MM.1S (cell line): ENCODE measurements around the gene ADPRS.

Experiments
- EZH2 ChIP-seq: fragments of 300-600 bp; sonication (generic); optimal IDR thresholded peaks from 2 replicates; pipeline ENCODE3; 2017; ENCODE audit warnings: low read depth, mild to moderate bottlenecking, antibody characterized with exemption, low read length, mixed read lengths
- EZH2phosphoT487 ChIP-seq: fragments of 300-600 bp; sonication (generic); IDR thresholded peaks from 2 replicates; pipeline ENCODE4 v1.6.1; 2018; ENCODE audit warnings: antibody characterized with exemption, low read length
- TF ChIP-seq, protein P1 (sequence below): fragments of 300-600 bp; sonication (generic); IDR thresholded peaks from 2 replicates; pipeline ENCODE4 v1.5.1; 2016; ENCODE audit warnings: antibody characterized with exemption, low read length, mixed read lengths

DNA sequence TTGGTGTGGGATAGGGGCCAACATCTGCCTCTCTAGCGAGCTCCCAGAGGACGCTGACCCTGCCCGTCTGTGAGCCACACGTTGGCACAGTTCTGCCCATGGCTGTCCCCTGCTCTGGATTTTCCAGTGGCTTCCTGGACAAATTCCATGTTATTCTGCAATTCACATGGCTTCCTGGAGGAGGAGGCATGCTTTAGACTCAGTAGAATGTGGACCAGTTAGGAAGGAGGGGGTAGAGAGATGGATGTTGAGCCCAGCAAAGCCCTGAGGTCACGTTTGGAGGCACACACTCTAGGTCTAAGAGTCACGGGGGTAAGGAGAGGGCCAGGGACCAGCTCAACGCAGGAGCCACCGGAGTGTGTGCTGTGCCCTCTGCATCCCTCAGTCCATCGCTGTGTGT lies 24.1 kb downstream of the ADPRS start:
- TF ChIP-seq, protein P1, sequence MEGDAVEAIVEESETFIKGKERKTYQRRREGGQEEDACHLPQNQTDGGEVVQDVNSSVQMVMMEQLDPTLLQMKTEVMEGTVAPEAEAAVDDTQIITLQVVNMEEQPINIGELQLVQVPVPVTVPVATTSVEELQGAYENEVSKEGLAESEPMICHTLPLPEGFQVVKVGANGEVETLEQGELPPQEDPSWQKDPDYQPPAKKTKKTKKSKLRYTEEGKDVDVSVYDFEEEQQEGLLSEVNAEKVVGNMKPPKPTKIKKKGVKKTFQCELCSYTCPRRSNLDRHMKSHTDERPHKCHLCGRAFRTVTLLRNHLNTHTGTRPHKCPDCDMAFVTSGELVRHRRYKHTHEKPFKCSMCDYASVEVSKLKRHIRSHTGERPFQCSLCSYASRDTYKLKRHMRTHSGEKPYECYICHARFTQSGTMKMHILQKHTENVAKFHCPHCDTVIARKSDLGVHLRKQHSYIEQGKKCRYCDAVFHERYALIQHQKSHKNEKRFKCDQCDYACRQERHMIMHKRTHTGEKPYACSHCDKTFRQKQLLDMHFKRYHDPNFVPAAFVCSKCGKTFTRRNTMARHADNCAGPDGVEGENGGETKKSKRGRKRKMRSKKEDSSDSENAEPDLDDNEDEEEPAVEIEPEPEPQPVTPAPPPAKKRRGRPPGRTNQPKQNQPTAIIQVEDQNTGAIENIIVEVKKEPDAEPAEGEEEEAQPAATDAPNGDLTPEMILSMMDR, result no peak
- TF ChIP-seq EZH2 (no peak), EZH2phosphoT487 (no peak)
